NCI-H345 treated with DMSO at 0.1 percent for 48 hours (cell line): ENCODE results near the gene GABRA1.

Experiments used
- DNase-seq: peaks from one replicate; lab custom pipeline; 2025; ENCODE audit not compliant: unreplicated experiment; lab: John Stamatoyannopoulos, UW

Gene GABRA1

GRCh38 chr5:161847941-161848391, at the start of gene GABRA1:
GABRA1 (plus strand) TSS chr5:161848120; CDS start chr5:161850811, 2,691 bp downstream.
- DNase-seq = no peak

GRCh38 chr5:161799316-161799715, 48.6 kb upstream of the GABRA1 start:
- DNase-seq = no peak

- DNase-seq = no peak
These were observed 43.7 kb upstream of the GABRA1 start for GRCh38 chr5:161804263-161804662.

- no peak for DNase-seq
These were observed 1.2 kb upstream of the GABRA1 start for GRCh38 chr5:161846746-161847145.

GRCh38 chr5:161847447-161847846, 473 bp upstream of the GABRA1 start:
- no peak for DNase-seq

GRCh38 chr5:161850491-161850890, 2.6 kb downstream of the GABRA1 start:
- no peak for DNase-seq

- DNase-seq = no peak
These were observed 3.9 kb downstream of the GABRA1 start for GRCh38 chr5:161851691-161852299.

GRCh38 chr5:161857358-161857757, 9.4 kb downstream of the GABRA1 start:
- DNase-seq = no peak

- no peak for DNase-seq
These were observed 15.3 kb downstream of the GABRA1 start for GRCh38 chr5:161863259-161863658.

- no peak for DNase-seq
These were observed 15.9 kb downstream of the GABRA1 start for GRCh38 chr5:161863811-161864210.

GRCh38 chr5:161865510-161865909, 17.6 kb downstream of the GABRA1 start:
- DNase-seq = no peak

- DNase-seq = no peak
These were observed 42.1 kb downstream of the GABRA1 start for GRCh38 chr5:161889971-161890370.

GRCh38 chr5:161895514-161895913, 47.6 kb downstream of the GABRA1 start:
- no peak for DNase-seq

- no peak for DNase-seq
These were observed 49.1 kb downstream of the GABRA1 start for GRCh38 chr5:161897033-161897432.

- DNase-seq = no peak
These were observed 51.7 kb downstream of the GABRA1 start for GRCh38 chr5:161899590-161899989.

- no peak for DNase-seq
These were observed 53.1 kb downstream of the GABRA1 start for GRCh38 chr5:161900981-161901380.

GRCh38 chr5:161921781-161922180, 73.9 kb downstream of the GABRA1 start:
- no peak for DNase-seq

GRCh38 chr5:161924270-161924669, 76.3 kb downstream of the GABRA1 start:
- no peak for DNase-seq

GRCh38 chr5:161925960-161926359, 78.0 kb downstream of the GABRA1 start:
- DNase-seq = no peak

- no peak for DNase-seq
These were observed 86.6 kb downstream of the GABRA1 start for GRCh38 chr5:161934486-161934885.

- no peak for DNase-seq
These were observed 97.1 kb downstream of the GABRA1 start for GRCh38 chr5:161944974-161945373.

GRCh38 chr5:161946911-161947310, 99.0 kb downstream of the GABRA1 start:
- no peak for DNase-seq
